Large intestine (tissue), 3 donors: ENCODE data around the gene MYL10. TPM values are rescaled to one million over a fixed set of nuclear protein-coding genes. Genes with fewer than 3 reads are reported as not detected.
"Not testable (repeated sequence)": the region's sequence is repeated elsewhere in the genome, so short reads cannot be mapped to it uniquely, and the experiment has no call there.

Source experiments
- DNase-seq, 2 donors: peaks; one replicate each; pipeline versions ENCODE4 v3.0.0 to v3.0.0-alpha.2; 2013
- H3K27ac ChIP-seq: one replicate; pipeline ENCODE4 v1.5.1; 2013; ENCODE audit warnings: low read length
- H3K27me3 ChIP-seq: 2 replicates; pipeline ENCODE4 v1.6.1; 2013; ENCODE audit warnings: low read length; ENCODE audit not compliant: control insufficient read depth, insufficient read depth
- H3K36me3 ChIP-seq: 2 replicates; pipeline ENCODE4 v1.6.1; 2013; ENCODE audit warnings: low read length; ENCODE audit not compliant: control insufficient read depth, insufficient read depth
- H3K4me1 ChIP-seq: one replicate; pipeline ENCODE4 v1.6.1; 2013; ENCODE audit warnings: low read length; ENCODE audit not compliant: control insufficient read depth, insufficient read depth
- H3K4me3 ChIP-seq: one replicate; pipeline ENCODE4 v1.5.1; 2013; ENCODE audit warnings: low read length
- H3K9me3 ChIP-seq: one replicate; pipeline ENCODE4 v1.6.1; 2013; ENCODE audit warnings: mild to moderate bottlenecking, low read depth, low read length, moderate library complexity; ENCODE audit not compliant: control insufficient read depth
- WGBS: methylation state at CpG from one replicate; pipeline ENCODE4 v1.1.5; 2013; ENCODE audit warnings: low lambda C conversion rate; ENCODE audit not compliant: insufficient coverage; 5-methylcytosine and 5-hydroxymethylcytosine counted together
- polyA plus RNA-seq: library from polyadenylated mRNA; unstranded; fragments of 120-200 nt; gene quantifications from one replicate; pipeline ENCODE4 v1.2.1, GENCODE V29; 2013

Gene MYL10
- polyA plus RNA-seq, 1 donor, result not detected

- H3K9me3 ChIP-seq, result no peaks in the 10 kb centered on the region
- H3K27ac ChIP-seq, result no peak overlapping the region
- WGBS, result 85% methylated on average over 2 of the region's 12 CpGs
- DNase-seq, result peak; percentile 57 to 77
- no peaks in the 10 kb centered on the region for H3K36me3 ChIP-seq
- no peaks in the 10 kb centered on the region for H3K27me3 ChIP-seq
- no peak overlapping the region for H3K4me3 ChIP-seq
- H3K4me1 ChIP-seq, result peaks cover 4% of the 10 kb centered on the region
Observed at GRCh38 chr7:101608772-101609713, 20.1 kb downstream of the MYL10 start.

DNA sequence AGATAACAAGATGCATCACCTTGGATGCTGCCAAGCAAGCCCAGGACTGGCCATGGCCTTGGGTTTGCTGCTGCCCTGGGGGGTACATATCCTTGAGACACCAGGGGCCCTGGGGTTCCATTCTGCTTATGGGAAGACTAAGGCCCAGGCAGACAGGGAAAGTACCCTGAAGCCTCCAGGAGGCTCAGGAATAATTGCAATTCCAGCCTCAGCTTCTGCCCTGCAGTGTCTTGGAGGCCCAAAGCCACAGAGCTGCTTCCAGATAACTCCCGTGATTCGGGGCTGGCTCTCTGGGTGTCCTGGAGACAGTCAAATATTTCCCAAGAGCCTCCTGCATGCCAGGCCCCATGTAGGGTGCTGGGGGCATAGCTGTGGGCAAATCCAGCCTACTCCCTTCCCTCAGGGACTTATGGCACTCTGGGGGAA lies 22.6 kb downstream of the MYL10 start:
- WGBS, result no CpG with 5 or more reads among the region's 2 CpGs
- no peak overlapping the region for H3K4me3 ChIP-seq
- peaks cover 11% of the 10 kb centered on the region for H3K4me1 ChIP-seq
- no peak overlapping the region for H3K27ac ChIP-seq
- no peaks in the 10 kb centered on the region for H3K27me3 ChIP-seq
- H3K9me3 ChIP-seq, result no peaks in the 10 kb centered on the region
- H3K36me3 ChIP-seq, result no peaks in the 10 kb centered on the region
- DNase-seq, result no peak

GRCh38 chr7:101605611-101606497 lies 23.2 kb downstream of the MYL10 start:
- no peaks in the 10 kb centered on the region for H3K9me3 ChIP-seq
- no peak for DNase-seq
- WGBS, result no CpG with 5 or more reads among the region's 26 CpGs
- H3K36me3 ChIP-seq, result no peaks in the 10 kb centered on the region
- H3K27ac ChIP-seq, result no peak overlapping the region
- no peaks in the 10 kb centered on the region for H3K27me3 ChIP-seq
- H3K4me1 ChIP-seq, result peaks cover 11% of the 10 kb centered on the region
- no peak overlapping the region for H3K4me3 ChIP-seq

DNA sequence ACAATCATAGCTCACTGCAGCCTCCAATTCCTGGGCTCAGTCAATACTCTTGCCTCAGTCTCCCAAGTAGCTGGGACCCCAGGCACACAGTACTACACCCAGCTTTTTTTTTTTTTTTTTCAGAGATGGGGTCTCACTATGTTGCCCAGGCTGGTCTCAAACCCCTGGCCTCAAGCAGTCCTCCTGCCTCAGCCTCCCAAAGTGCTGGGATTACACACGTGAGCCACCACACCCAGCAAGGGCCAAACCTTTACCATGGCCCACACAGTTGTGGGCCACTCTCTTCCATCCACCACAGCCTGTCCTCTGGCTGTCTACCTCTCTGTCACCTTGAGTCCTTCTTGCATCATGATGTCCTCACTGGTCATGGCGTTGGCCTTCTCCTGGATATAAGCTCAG lies 24.2 kb downstream of the MYL10 start:
- H3K27me3 ChIP-seq, H3K4me3 ChIP-seq, H3K27ac ChIP-seq, DNase-seq, H3K9me3 ChIP-seq, H3K36me3 ChIP-seq: not testable (repeated sequence)
- H3K4me1 ChIP-seq, result peaks cover 11% of the 10 kb centered on the region
- WGBS, result no CpG with 5 or more reads among the region's 2 CpGs

DNA sequence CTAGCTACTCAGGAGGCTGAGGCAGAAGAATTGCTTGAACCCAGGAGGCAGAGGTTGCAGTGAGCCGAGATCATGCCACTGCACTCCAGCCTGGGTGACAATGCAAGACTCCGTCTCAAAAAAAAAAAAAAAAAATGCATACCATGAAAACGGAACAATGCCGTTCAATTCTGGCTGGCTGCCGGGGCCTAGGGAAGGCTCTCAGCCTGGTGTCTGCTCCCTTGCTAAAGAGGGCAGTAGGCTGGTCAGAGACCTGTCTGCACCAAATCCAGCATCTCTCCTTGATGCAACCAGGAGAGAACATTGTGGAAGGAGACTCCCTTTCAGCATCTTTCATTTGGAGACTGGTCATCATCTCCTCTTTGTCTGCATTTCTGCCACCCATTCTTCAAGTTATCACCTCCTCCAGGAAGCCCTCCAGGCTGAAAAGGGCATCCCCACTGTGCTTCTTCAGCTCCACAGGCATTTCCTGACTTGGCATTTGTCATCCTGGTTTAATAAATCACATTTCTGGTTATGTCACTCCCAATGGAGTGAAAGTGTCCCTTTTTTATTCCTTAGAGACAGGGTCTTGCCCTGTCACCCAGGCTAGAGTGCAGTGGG lies 24.7 kb downstream of the MYL10 start:
- no peaks in the 10 kb centered on the region for H3K36me3 ChIP-seq
- DNase-seq, result no peak
- peaks cover 11% of the 10 kb centered on the region for H3K4me1 ChIP-seq
- no peaks in the 10 kb centered on the region for H3K27me3 ChIP-seq
- WGBS, result no CpG with 5 or more reads among the region's 5 CpGs
- no peak overlapping the region for H3K27ac ChIP-seq
- H3K4me3 ChIP-seq, result no peak overlapping the region
- no peaks in the 10 kb centered on the region for H3K9me3 ChIP-seq

GRCh38 chr7:101602484-101603241 lies 26.4 kb downstream of the MYL10 start:
- Histone ChIP-seq H3K4me1 (peaks cover 20% of the 10 kb centered on the region), H3K9me3 (no peaks in the 10 kb centered on the region), H3K27me3 (no peaks in the 10 kb centered on the region), H3K27ac (no peak overlapping the region), H3K4me3 (no peak overlapping the region), H3K36me3 (no peaks in the 10 kb centered on the region)
- peak; percentile 66 to 74 for DNase-seq
- no CpG with 5 or more reads among the region's 25 CpGs for WGBS

- Histone ChIP-seq H3K27ac (no peak overlapping the region), H3K9me3 (no peaks in the 10 kb centered on the region), H3K27me3 (no peaks in the 10 kb centered on the region), H3K36me3 (no peaks in the 10 kb centered on the region), H3K4me1 (peaks cover 20% of the 10 kb centered on the region), H3K4me3 (no peak overlapping the region)
- no peak for DNase-seq
- WGBS, result no CpG with 5 or more reads among the region's 12 CpGs
Observed at GRCh38 chr7:101602082-101602481, 27.0 kb downstream of the MYL10 start.

DNA sequence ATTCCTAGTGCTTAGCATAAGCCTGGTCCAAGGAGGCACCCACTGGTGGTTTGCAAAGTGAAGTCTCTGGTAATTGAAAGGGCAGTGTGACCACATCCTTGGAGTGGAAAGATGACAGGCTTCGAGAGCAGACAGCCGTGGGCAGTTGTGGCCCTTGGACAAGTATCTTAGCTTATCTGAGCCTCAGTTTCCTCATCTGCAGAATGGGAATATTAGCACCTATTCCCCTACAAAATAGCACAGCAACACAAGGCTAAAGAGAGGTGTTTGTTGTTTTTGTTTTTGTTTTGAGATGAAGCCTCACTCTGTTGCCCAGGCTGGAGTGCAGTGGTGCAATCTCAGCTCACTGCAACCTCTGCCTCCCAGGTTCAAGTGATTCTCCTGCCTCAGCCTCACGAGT lies 29.3 kb downstream of the MYL10 start:
- no peaks in the 10 kb centered on the region for H3K9me3 ChIP-seq
- no peaks in the 10 kb centered on the region for H3K36me3 ChIP-seq
- peaks cover 20% of the 10 kb centered on the region for H3K4me1 ChIP-seq
- no peaks in the 10 kb centered on the region for H3K27me3 ChIP-seq
- no peak overlapping the region for H3K4me3 ChIP-seq
- no CpG with 5 or more reads among the region's 3 CpGs for WGBS
- DNase-seq, result no peak
- no peak overlapping the region for H3K27ac ChIP-seq

- DNase-seq, result no peak
- Histone ChIP-seq H3K36me3 (no peaks in the 10 kb centered on the region), H3K9me3 (no peaks in the 10 kb centered on the region), H3K4me3 (no peak overlapping the region), H3K27ac (peak overlapping the region; percentile 35), H3K4me1 (peaks cover 20% of the 10 kb centered on the region), H3K27me3 (no peaks in the 10 kb centered on the region)
- no CpG with 5 or more reads among the region's 16 CpGs for WGBS
Observed at GRCh38 chr7:101598986-101599771, 29.9 kb downstream of the MYL10 start.
